IPS-18a (cell line): ENCODE measurements around the gene GRIA1.

Source experiments
- H3K27ac ChIP-seq: one replicate; pipeline ENCODE4 v1.5.1; 2013; ENCODE audit warnings: low read length
- H3K27me3 ChIP-seq: one replicate; pipeline ENCODE4 v1.6.1; 2013; ENCODE audit warnings: mild to moderate bottlenecking, low read length; ENCODE audit not compliant: control insufficient read depth, insufficient read depth
- H3K36me3 ChIP-seq: one replicate; pipeline ENCODE4 v1.6.1; 2013; ENCODE audit warnings: low read depth, low read length; ENCODE audit not compliant: control insufficient read depth
- H3K4me1 ChIP-seq: one replicate; pipeline ENCODE4 v1.6.1; 2013; ENCODE audit warnings: low read depth, low read length; ENCODE audit not compliant: control insufficient read depth
- H3K4me3 ChIP-seq: one replicate; pipeline ENCODE4 v1.5.1; 2013; ENCODE audit warnings: low read length
- H3K9ac ChIP-seq: one replicate; pipeline ENCODE4 v1.6.1; 2013; ENCODE audit warnings: mild to moderate bottlenecking, low read length, moderate library complexity
- H3K9me3 ChIP-seq: one replicate; pipeline ENCODE4 v1.6.1; 2013; ENCODE audit warnings: low read depth, low read length; ENCODE audit not compliant: control insufficient read depth

Gene GRIA1

GRCh38 chr5:153584960-153585359 lies 94.5 kb downstream of the GRIA1 start:
- H3K4me3 ChIP-seq, result no peak overlapping the region
- H3K9me3 ChIP-seq, result no peaks in the 10 kb centered on the region
- no peaks in the 10 kb centered on the region for H3K4me1 ChIP-seq
- no peak overlapping the region for H3K9ac ChIP-seq
- no peak overlapping the region for H3K27ac ChIP-seq
- H3K27me3 ChIP-seq, result no peaks in the 10 kb centered on the region
- H3K36me3 ChIP-seq, result no peaks in the 10 kb centered on the region

- Histone ChIP-seq H3K36me3 (no peaks in the 10 kb centered on the region), H3K27me3 (no peaks in the 10 kb centered on the region), H3K27ac (no peak overlapping the region), H3K4me1 (no peaks in the 10 kb centered on the region), H3K9me3 (no peaks in the 10 kb centered on the region), H3K4me3 (no peak overlapping the region), H3K9ac (no peak overlapping the region)
These were observed 95.3 kb downstream of the GRIA1 start for GRCh38 chr5:153585622-153586277.

GRCh38 chr5:153592081-153592480 lies 101.6 kb downstream of the GRIA1 start:
- H3K9ac ChIP-seq, result no peak overlapping the region
- H3K36me3 ChIP-seq, result no peaks in the 10 kb centered on the region
- H3K27ac ChIP-seq, result no peak overlapping the region
- H3K27me3 ChIP-seq, result no peaks in the 10 kb centered on the region
- H3K9me3 ChIP-seq, result no peaks in the 10 kb centered on the region
- H3K4me1 ChIP-seq, result no peaks in the 10 kb centered on the region
- no peak overlapping the region for H3K4me3 ChIP-seq

GRCh38 chr5:153594785-153595184 lies 104.3 kb downstream of the GRIA1 start:
- Histone ChIP-seq H3K4me1 (no peaks in the 10 kb centered on the region), H3K27me3 (no peaks in the 10 kb centered on the region), H3K4me3 (no peak overlapping the region), H3K27ac (no peak overlapping the region), H3K9ac (no peak overlapping the region), H3K36me3 (no peaks in the 10 kb centered on the region), H3K9me3 (no peaks in the 10 kb centered on the region)

- H3K9me3 ChIP-seq, result no peaks in the 10 kb centered on the region
- H3K4me1 ChIP-seq, result no peaks in the 10 kb centered on the region
- H3K9ac ChIP-seq, result no peak overlapping the region
- H3K4me3 ChIP-seq, result no peak overlapping the region
- no peaks in the 10 kb centered on the region for H3K27me3 ChIP-seq
- no peak overlapping the region for H3K27ac ChIP-seq
- no peaks in the 10 kb centered on the region for H3K36me3 ChIP-seq
These were observed 107.6 kb downstream of the GRIA1 start for GRCh38 chr5:153598099-153598498.

GRCh38 chr5:153601377-153601776 lies 110.9 kb downstream of the GRIA1 start:
- Histone ChIP-seq H3K27me3 (no peaks in the 10 kb centered on the region), H3K9ac (no peak overlapping the region), H3K4me1 (no peaks in the 10 kb centered on the region), H3K9me3 (no peaks in the 10 kb centered on the region), H3K36me3 (no peaks in the 10 kb centered on the region), H3K4me3 (no peak overlapping the region), H3K27ac (no peak overlapping the region)

- no peaks in the 10 kb centered on the region for H3K27me3 ChIP-seq
- H3K4me1 ChIP-seq, result no peaks in the 10 kb centered on the region
- no peak overlapping the region for H3K4me3 ChIP-seq
- H3K36me3 ChIP-seq, result no peaks in the 10 kb centered on the region
- H3K9ac ChIP-seq, result no peak overlapping the region
- H3K27ac ChIP-seq, result no peak overlapping the region
- no peaks in the 10 kb centered on the region for H3K9me3 ChIP-seq
These were observed 114.9 kb downstream of the GRIA1 start for GRCh38 chr5:153605386-153605785.

GRCh38 chr5:153610009-153610408 lies 119.5 kb downstream of the GRIA1 start:
- no peak overlapping the region for H3K4me3 ChIP-seq
- H3K36me3 ChIP-seq, result no peaks in the 10 kb centered on the region
- H3K9ac ChIP-seq, result no peak overlapping the region
- no peaks in the 10 kb centered on the region for H3K9me3 ChIP-seq
- H3K4me1 ChIP-seq, result no peaks in the 10 kb centered on the region
- no peak overlapping the region for H3K27ac ChIP-seq
- H3K27me3 ChIP-seq, result no peaks in the 10 kb centered on the region

GRCh38 chr5:153610811-153611210 lies 120.3 kb downstream of the GRIA1 start:
- no peaks in the 10 kb centered on the region for H3K9me3 ChIP-seq
- no peak overlapping the region for H3K4me3 ChIP-seq
- H3K27me3 ChIP-seq, result no peaks in the 10 kb centered on the region
- no peaks in the 10 kb centered on the region for H3K4me1 ChIP-seq
- H3K9ac ChIP-seq, result no peak overlapping the region
- H3K36me3 ChIP-seq, result no peaks in the 10 kb centered on the region
- H3K27ac ChIP-seq, result no peak overlapping the region

- Histone ChIP-seq H3K9ac (no peak overlapping the region), H3K27me3 (no peaks in the 10 kb centered on the region), H3K36me3 (no peaks in the 10 kb centered on the region), H3K9me3 (no peaks in the 10 kb centered on the region), H3K4me3 (no peak overlapping the region), H3K4me1 (no peaks in the 10 kb centered on the region), H3K27ac (no peak overlapping the region)
These were observed 122.7 kb downstream of the GRIA1 start for GRCh38 chr5:153613144-153613543.

- Histone ChIP-seq H3K27me3 (no peaks in the 10 kb centered on the region), H3K4me3 (no peak overlapping the region), H3K27ac (no peak overlapping the region), H3K9ac (no peak overlapping the region), H3K9me3 (no peaks in the 10 kb centered on the region), H3K36me3 (no peaks in the 10 kb centered on the region), H3K4me1 (no peaks in the 10 kb centered on the region)
These were observed 123.2 kb downstream of the GRIA1 start for GRCh38 chr5:153613672-153614071.

GRCh38 chr5:153617190-153617589 lies 126.7 kb downstream of the GRIA1 start:
- no peak overlapping the region for H3K4me3 ChIP-seq
- no peak overlapping the region for H3K27ac ChIP-seq
- H3K9ac ChIP-seq, result no peak overlapping the region
- no peaks in the 10 kb centered on the region for H3K27me3 ChIP-seq
- H3K9me3 ChIP-seq, result no peaks in the 10 kb centered on the region
- H3K4me1 ChIP-seq, result no peaks in the 10 kb centered on the region
- no peaks in the 10 kb centered on the region for H3K36me3 ChIP-seq
